Vagina (tissue), 2 donors: ENCODE data around the gene ZRANB1.

Experiments
- CTCF ChIP-seq, 3 experiments: fragments of 450-650 bp in 2 of 3; fragments of 200-600 bp in 1 of 3; sonication (generic) in 1 of 3; IDR thresholded peaks; one replicate each; pipeline ENCODE4 v1.5.1; 2017 to 2019; ENCODE audit warnings: antibody characterized with exemption in 3 of 3, mild to moderate bottlenecking in 2 of 3, moderate library complexity in 2 of 3
- POLR2A ChIP-seq, 2 donors: fragments of 450-650 bp; IDR thresholded peaks; one replicate each; pipeline ENCODE4 v1.6.1; 2017; ENCODE audit warnings: antibody characterized with exemption in 2 of 2, mild to moderate bottlenecking in 2 of 2, moderate library complexity in 2 of 2
- POLR2AphosphoS5 ChIP-seq, 2 donors: sonication (generic); formaldehyde crosslinking; IDR thresholded peaks; one replicate each; pipeline ENCODE4 v1.9.0; 2017; ENCODE audit warnings: antibody characterized with exemption in 2 of 2, mild to moderate bottlenecking in 2 of 2, low read depth in 1 of 2; ENCODE audit not compliant: insufficient read depth in 1 of 2

GRCh38 chr10:125026974-125027735, 85.2 kb downstream of the ZRANB1 start:
- no peak for TF ChIP-seq CTCF (IDR thresholded peaks at IDR 0.05)
- no peak for TF ChIP-seq POLR2A (IDR thresholded peaks at IDR 0.05)
- no peak for TF ChIP-seq POLR2AphosphoS5 (IDR thresholded peaks at IDR 0.05; ENCODE audit: insufficient read depth in 1 of 2, low read depth in 1 of 2)
